ENCODE data around the gene ISCA2. TPM values are rescaled to one million over a fixed set of nuclear protein-coding genes. Genes with fewer than 3 reads are reported as not detected.

The ISCA2 gene
- total RNA-seq, 1 experiment from 2014 or later = 33.0 TPM

DNA sequence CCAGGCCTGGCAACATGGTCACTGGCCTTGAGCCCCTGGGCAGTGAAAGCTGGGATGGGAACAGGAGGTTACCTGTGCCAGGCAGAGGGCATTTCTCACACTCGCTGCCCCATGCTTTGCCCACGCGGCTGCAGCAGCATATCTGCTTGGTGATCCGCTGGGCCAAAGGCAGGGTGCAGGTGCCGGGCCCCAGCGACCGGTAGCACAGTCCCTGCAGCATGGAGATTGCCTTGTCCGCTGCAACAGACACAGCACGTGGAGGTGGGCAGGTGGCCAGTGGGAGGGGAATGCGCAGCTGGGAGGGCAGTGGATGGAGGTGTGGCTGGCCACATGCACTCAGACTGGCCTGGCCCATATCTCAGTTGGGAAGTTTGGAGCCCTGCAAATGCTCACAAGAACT lies 35.3 kb downstream of the ISCA2 start:
- H3K4me1 ChIP-seq = no peaks in the 10 kb centered on the region

GRCh38 chr14:74531006-74531405 lies 37.4 kb downstream of the ISCA2 start:
- H3K4me3 ChIP-seq (ENCODE audit: low read depth, low read length) = no peak overlapping the region
- Mint-ChIP-seq H3K9me3 (ENCODE audit: unreplicated experiment) (no peaks in the 10 kb centered on the region), H3K4me1 (ENCODE audit: low read depth, unreplicated experiment) (no peaks in the 10 kb centered on the region), H3K27ac (ENCODE audit: unreplicated experiment) (no peak overlapping the region), H3K27me3 (ENCODE audit: insufficient read depth, unreplicated experiment) (no peaks in the 10 kb centered on the region), H3K4me3 (ENCODE audit: unreplicated experiment) (no peak overlapping the region), H3K36me3 (ENCODE audit: insufficient read depth, unreplicated experiment) (no peaks in the 10 kb centered on the region)
- TF ChIP-seq, protein P1, sequence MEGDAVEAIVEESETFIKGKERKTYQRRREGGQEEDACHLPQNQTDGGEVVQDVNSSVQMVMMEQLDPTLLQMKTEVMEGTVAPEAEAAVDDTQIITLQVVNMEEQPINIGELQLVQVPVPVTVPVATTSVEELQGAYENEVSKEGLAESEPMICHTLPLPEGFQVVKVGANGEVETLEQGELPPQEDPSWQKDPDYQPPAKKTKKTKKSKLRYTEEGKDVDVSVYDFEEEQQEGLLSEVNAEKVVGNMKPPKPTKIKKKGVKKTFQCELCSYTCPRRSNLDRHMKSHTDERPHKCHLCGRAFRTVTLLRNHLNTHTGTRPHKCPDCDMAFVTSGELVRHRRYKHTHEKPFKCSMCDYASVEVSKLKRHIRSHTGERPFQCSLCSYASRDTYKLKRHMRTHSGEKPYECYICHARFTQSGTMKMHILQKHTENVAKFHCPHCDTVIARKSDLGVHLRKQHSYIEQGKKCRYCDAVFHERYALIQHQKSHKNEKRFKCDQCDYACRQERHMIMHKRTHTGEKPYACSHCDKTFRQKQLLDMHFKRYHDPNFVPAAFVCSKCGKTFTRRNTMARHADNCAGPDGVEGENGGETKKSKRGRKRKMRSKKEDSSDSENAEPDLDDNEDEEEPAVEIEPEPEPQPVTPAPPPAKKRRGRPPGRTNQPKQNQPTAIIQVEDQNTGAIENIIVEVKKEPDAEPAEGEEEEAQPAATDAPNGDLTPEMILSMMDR (IDR thresholded peaks at IDR 0.05; ENCODE audit: insufficient read depth in 1 of 2, low read depth in 1 of 2, low read length in 1 of 2, severe bottlenecking in 1 of 2, unreplicated experiment in 1 of 2) = no peak
- BruUV-seq (replicated peaks) = no TSS peak
- H3K4me1 ChIP-seq = no peaks in the 10 kb centered on the region
- H3K36me3 ChIP-seq (ENCODE audit: control insufficient read depth, insufficient read depth, low read length) = no peaks in the 10 kb centered on the region
- no peaks in the 10 kb centered on the region for H3K27me3 ChIP-seq (replicated peaks; ENCODE audit: control insufficient read depth, insufficient read depth, low read length)
- ChIA-PET POLR2A (no interaction called here), CTCF (no interaction called here)
- DNase-seq = no peak
- intact Hi-C loops (cut with micrococcal nuclease; ENCODE audit: unreplicated experiment) = no loop called here
- no peaks in the 10 kb centered on the region for H3K9me3 ChIP-seq

More for the DNA sequence above, 35.3 kb downstream of the ISCA2 start:
- no peaks in the 10 kb centered on the region for H3K4me1 Mint-ChIP-seq (ENCODE audit: low read depth, unreplicated experiment)
- no peak overlapping the region for H3K4me3 ChIP-seq (ENCODE audit: low read depth, low read length)
- no peak for DNase-seq
- H3K9me3 Mint-ChIP-seq (ENCODE audit: unreplicated experiment) = no peaks in the 10 kb centered on the region
- no peaks in the 10 kb centered on the region for H3K9me3 ChIP-seq
- ChIA-PET CTCF (interaction anchor here (1.1 kb wide), 1 partner anchor 45 kb away, joined by 3 read pairs; no protein-coding TSS in a partner anchor), POLR2A (no interaction called here)
- no peak overlapping the region for H3K27ac Mint-ChIP-seq (ENCODE audit: unreplicated experiment)
- no peaks in the 10 kb centered on the region for H3K27me3 ChIP-seq (replicated peaks; ENCODE audit: control insufficient read depth, insufficient read depth, low read length)
- BruUV-seq (replicated peaks) = no TSS peak
- no peaks in the 10 kb centered on the region for H3K27me3 Mint-ChIP-seq (ENCODE audit: insufficient read depth, unreplicated experiment)
- H3K4me3 Mint-ChIP-seq (ENCODE audit: unreplicated experiment) = no peak overlapping the region
- H3K36me3 ChIP-seq (ENCODE audit: control insufficient read depth, insufficient read depth, low read length) = no peaks in the 10 kb centered on the region
- TF ChIP-seq, protein P1 (IDR thresholded peaks at IDR 0.05; ENCODE audit: insufficient read depth in 1 of 2, low read depth in 1 of 2, low read length in 1 of 2, severe bottlenecking in 1 of 2, unreplicated experiment in 1 of 2) = no peak
- H3K36me3 Mint-ChIP-seq (ENCODE audit: insufficient read depth, unreplicated experiment) = no peaks in the 10 kb centered on the region
- intact Hi-C loops (cut with micrococcal nuclease; ENCODE audit: unreplicated experiment) = no loop called here

DNA sequence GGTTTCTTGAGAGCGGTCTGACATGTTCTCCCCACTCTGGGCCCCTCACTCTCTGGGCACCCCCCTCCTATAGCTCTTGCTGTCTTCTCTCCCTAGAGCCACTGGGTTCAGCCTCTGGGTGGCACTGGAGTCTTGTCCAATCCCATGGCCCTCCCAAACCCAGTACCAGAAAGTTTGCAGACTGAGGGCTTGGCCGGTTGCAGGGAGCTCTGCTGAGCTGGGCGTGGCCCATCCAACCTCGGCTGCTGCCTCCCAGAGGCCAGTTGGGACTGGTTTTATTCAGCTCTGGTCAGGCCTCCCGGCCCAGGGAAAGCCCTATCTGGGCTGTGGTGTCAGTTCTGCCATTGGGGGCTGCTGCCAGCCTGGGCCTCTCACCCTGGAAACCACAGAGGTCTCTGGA lies 37.9 kb downstream of the ISCA2 start:
- Histone ChIP-seq H3K4me1 (no peaks in the 10 kb centered on the region), H3K36me3 (ENCODE audit: control insufficient read depth, insufficient read depth, low read length) (no peaks in the 10 kb centered on the region), H3K27me3 (replicated peaks; ENCODE audit: control insufficient read depth, insufficient read depth, low read length) (no peaks in the 10 kb centered on the region), H3K9me3 (no peaks in the 10 kb centered on the region), H3K4me3 (ENCODE audit: low read depth, low read length) (no peak overlapping the region)
- CTCF ChIA-PET = interaction anchor here (0.6 to 0.7 kb wide), 2 partner anchors 29 to 78 kb away, joined by 3 to 5 read pairs; no protein-coding TSS in a partner anchor
- peak in 1 of 2 experiments; percentile 20 for DNase-seq
- intact Hi-C loops (cut with micrococcal nuclease; ENCODE audit: unreplicated experiment) = no loop called here
- TF ChIP-seq, protein P1 (IDR thresholded peaks at IDR 0.05; ENCODE audit: insufficient read depth in 1 of 2, low read depth in 1 of 2, low read length in 1 of 2, severe bottlenecking in 1 of 2, unreplicated experiment in 1 of 2) = no peak
- Mint-ChIP-seq H3K4me3 (ENCODE audit: unreplicated experiment) (no peak overlapping the region), H3K36me3 (ENCODE audit: insufficient read depth, unreplicated experiment) (no peaks in the 10 kb centered on the region), H3K27me3 (ENCODE audit: insufficient read depth, unreplicated experiment) (no peaks in the 10 kb centered on the region), H3K27ac (ENCODE audit: unreplicated experiment) (no peak overlapping the region), H3K9me3 (ENCODE audit: unreplicated experiment) (no peaks in the 10 kb centered on the region), H3K4me1 (ENCODE audit: low read depth, unreplicated experiment) (no peaks in the 10 kb centered on the region)
- no TSS peak for BruUV-seq (replicated peaks)
- POLR2A ChIA-PET = no interaction called here

All from Caco-2 (cell line).